Measurements from ENCODE around the gene KCNN3.
A peak's percentile ranks its signal among the peaks of the same experiment; 100 is the strongest.

The KCNN3 gene

GRCh38 chr1:154880671-154881070 is 10.6 kb upstream of the KCNN3 start:
- DNase-seq (ENCODE audit: low read depth in 2 of 2), result no peak

GRCh38 chr1:154879038-154879421 is 8.9 kb upstream of the KCNN3 start:
- no peak for DNase-seq (ENCODE audit: low read depth in 2 of 2)

GRCh38 chr1:154878371-154879037 is 8.4 kb upstream of the KCNN3 start:
- DNase-seq (ENCODE audit: low read depth in 2 of 2), result peak; percentile 52 to 66

GRCh38 chr1:154877370-154877974 is 7.4 kb upstream of the KCNN3 start:
- DNase-seq (ENCODE audit: low read depth in 2 of 2), result no peak

- DNase-seq (ENCODE audit: low read depth in 2 of 2), result no peak
These were observed 6.8 kb upstream of the KCNN3 start for GRCh38 chr1:154876842-154877369.

- DNase-seq (ENCODE audit: low read depth in 2 of 2), result no peak
These were observed 4.4 kb upstream of the KCNN3 start for GRCh38 chr1:154874465-154874864.

- no peak for DNase-seq (ENCODE audit: low read depth in 2 of 2)
These were observed 3.4 kb upstream of the KCNN3 start for GRCh38 chr1:154873321-154873950.

GRCh38 chr1:154871374-154871773 is 1.3 kb upstream of the KCNN3 start:
- DNase-seq (ENCODE audit: low read depth in 2 of 2), result no peak

GRCh38 chr1:154870734-154871133 is 653 bp upstream of the KCNN3 start:
- DNase-seq (ENCODE audit: low read depth in 2 of 2), result no peak

GRCh38 chr1:154869351-154870114 is 548 bp downstream of the KCNN3 start:
- DNase-seq (ENCODE audit: low read depth in 2 of 2), result no peak

- DNase-seq (ENCODE audit: low read depth in 2 of 2), result no peak
These were observed 2.1 kb downstream of the KCNN3 start for GRCh38 chr1:154867841-154868605.

- peak in 1 of 2 donors; percentile 31 for DNase-seq (ENCODE audit: low read depth in 2 of 2)
These were observed 2.8 kb downstream of the KCNN3 start for GRCh38 chr1:154867064-154867825.

GRCh38 chr1:154866257-154867063 is 3.6 kb downstream of the KCNN3 start:
- DNase-seq (ENCODE audit: low read depth in 2 of 2), result no peak

- no peak for DNase-seq (ENCODE audit: low read depth in 2 of 2)
These were observed 4.4 kb downstream of the KCNN3 start for GRCh38 chr1:154865442-154866256.

- DNase-seq (ENCODE audit: low read depth in 2 of 2), result no peak
These were observed 5.7 kb downstream of the KCNN3 start for GRCh38 chr1:154864189-154864975.

GRCh38 chr1:154863315-154864174 is 6.5 kb downstream of the KCNN3 start:
- no peak for DNase-seq (ENCODE audit: low read depth in 2 of 2)

GRCh38 chr1:154862907-154863306 is 7.2 kb downstream of the KCNN3 start:
- DNase-seq (ENCODE audit: low read depth in 2 of 2), result no peak

Measured in stimulated activated CD4-positive, alpha-beta T cell treated with anti-CD3 and anti-CD28 coated beads, Interleukin-15, amount 100 ng/mL, for 48 hours (primary cell).